ENCODE results near the gene NEDD4L.

DNA sequence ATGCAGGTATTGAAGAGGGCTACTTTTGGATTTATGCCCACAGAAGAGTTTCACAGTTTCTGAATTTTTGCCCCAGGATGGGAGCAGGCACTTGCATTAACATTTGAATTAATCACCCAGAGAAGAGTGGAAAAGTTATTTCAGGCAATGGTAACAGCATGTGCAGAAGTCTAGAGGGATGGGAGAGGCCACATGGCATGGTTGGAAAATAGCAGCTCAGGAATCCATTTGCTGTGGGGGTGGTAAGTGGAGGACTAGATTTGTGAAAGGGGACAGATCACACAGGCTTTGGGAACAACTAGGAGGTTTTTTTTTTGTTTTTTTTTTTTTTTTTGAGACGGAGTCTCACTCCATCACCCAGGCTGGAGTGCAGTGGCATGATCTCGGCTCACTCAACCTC lies 65.2 kb downstream of the NEDD4L start:
- TF ChIP-seq POLR2A (IDR thresholded peaks at IDR 0.05) = no peak
- TF ChIP-seq, protein P1, sequence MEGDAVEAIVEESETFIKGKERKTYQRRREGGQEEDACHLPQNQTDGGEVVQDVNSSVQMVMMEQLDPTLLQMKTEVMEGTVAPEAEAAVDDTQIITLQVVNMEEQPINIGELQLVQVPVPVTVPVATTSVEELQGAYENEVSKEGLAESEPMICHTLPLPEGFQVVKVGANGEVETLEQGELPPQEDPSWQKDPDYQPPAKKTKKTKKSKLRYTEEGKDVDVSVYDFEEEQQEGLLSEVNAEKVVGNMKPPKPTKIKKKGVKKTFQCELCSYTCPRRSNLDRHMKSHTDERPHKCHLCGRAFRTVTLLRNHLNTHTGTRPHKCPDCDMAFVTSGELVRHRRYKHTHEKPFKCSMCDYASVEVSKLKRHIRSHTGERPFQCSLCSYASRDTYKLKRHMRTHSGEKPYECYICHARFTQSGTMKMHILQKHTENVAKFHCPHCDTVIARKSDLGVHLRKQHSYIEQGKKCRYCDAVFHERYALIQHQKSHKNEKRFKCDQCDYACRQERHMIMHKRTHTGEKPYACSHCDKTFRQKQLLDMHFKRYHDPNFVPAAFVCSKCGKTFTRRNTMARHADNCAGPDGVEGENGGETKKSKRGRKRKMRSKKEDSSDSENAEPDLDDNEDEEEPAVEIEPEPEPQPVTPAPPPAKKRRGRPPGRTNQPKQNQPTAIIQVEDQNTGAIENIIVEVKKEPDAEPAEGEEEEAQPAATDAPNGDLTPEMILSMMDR (IDR thresholded peaks at IDR 0.05) = no peak

All from adrenal gland (tissue), 5 donors.